Lung (tissue), 12 donors: ENCODE results near the gene LTB4R2. TPM values are rescaled to one million over a fixed set of nuclear protein-coding genes. Genes with fewer than 3 reads are reported as not detected.

Experiments used
- ATAC-seq: fragments of 200-7000 bp; cut with Tn5 transposase; one replicate; pipeline ENCODE4 v1.9.1; 2020; ENCODE audit warnings: moderate number of reproducible peaks; ENCODE audit not compliant: insufficient read depth, low FRiP score
- DNase-seq, 3 donors: peaks; one replicate each; pipeline ENCODE4 v3.0.0-alpha.2; 2013 to 2017
- H3K27ac ChIP-seq, 2 donors: one replicate each; pipeline ENCODE4 v1.5.1; 2013; ENCODE audit warnings: mild to moderate bottlenecking in 2 of 2, moderate library complexity in 2 of 2, control low read depth in 1 of 2, inconsistent platforms in 1 of 2, low read depth in 1 of 2, low read length in 1 of 2
- H3K27me3 ChIP-seq, 3 donors: one replicate each; pipeline ENCODE4 v1.5.1; 2013; ENCODE audit warnings: low read length in 2 of 3; ENCODE audit not compliant: control insufficient read depth in 3 of 3, insufficient read depth in 3 of 3
- H3K36me3 ChIP-seq, 4 donors: one replicate each; pipeline ENCODE4 v1.5.1; 2013; ENCODE audit warnings: low read length in 4 of 4, mild to moderate bottlenecking in 1 of 4, moderate library complexity in 1 of 4; ENCODE audit not compliant: control insufficient read depth in 4 of 4, insufficient read depth in 4 of 4
- H3K4me1 ChIP-seq, 5 donors: one replicate each; pipeline ENCODE4 v1.5.1; 2013; ENCODE audit warnings: low read length in 5 of 5, mild to moderate bottlenecking in 2 of 5, moderate library complexity in 1 of 5; ENCODE audit not compliant: control insufficient read depth in 5 of 5, insufficient read depth in 5 of 5
- H3K4me3 ChIP-seq: one replicate; pipeline ENCODE4 v1.5.1; 2013; ENCODE audit warnings: mild to moderate bottlenecking, control low read depth, moderate library complexity
- H3K9ac ChIP-seq, 2 donors: one replicate each; pipeline ENCODE4 v1.5.1; 2013; ENCODE audit warnings: low read length in 2 of 2, control low read depth in 1 of 2; ENCODE audit not compliant: insufficient read depth in 1 of 2
- H3K9me3 ChIP-seq, 4 donors: one replicate each; pipeline ENCODE4 v1.5.1; 2013; ENCODE audit warnings: low read length in 3 of 4, mild to moderate bottlenecking in 1 of 4, moderate library complexity in 1 of 4; ENCODE audit not compliant: control insufficient read depth in 4 of 4, insufficient read depth in 3 of 4
- CTCF ChIP-seq: IDR thresholded peaks from 2 replicates; pipeline ENCODE4 v1.5.1; 2012; ENCODE audit warnings: mild to moderate bottlenecking; ENCODE audit errors: control extremely low read depth, extremely low read depth
- WGBS, 2 donors: extraction: QIAGEN DNeasy Blood & Tissue Kit; methylation state at CpG; one replicate each; pipeline ENCODE4 v1.1.7; 2013; 5-methylcytosine and 5-hydroxymethylcytosine counted together
- polyA plus RNA-seq, 2 donors: library from polyadenylated mRNA; stranded (reverse); fragments of 200-250 nt; gene quantifications; one replicate each; pipeline ENCODE4 v1.2.1, GENCODE V29; 2013
- total RNA-seq, 2 donors: library from RNA; depleted of rRNA in 1 of 2; stranded (reverse); fragments of >200 nt in 1 of 2; gene quantifications; one replicate each; pipeline ENCODE4 v1.2.1, GENCODE V29; 2014 to 2021
- donor health status: control.
- donor health status: control.
- donor health status: Bipolar disorder and iron deficiency.
- donor health status: healthy.
- donor health status: DM: yes; HTN: yes; CAD: no.

The LTB4R2 gene
- total and polyA plus RNA-seq, 4 donors, result 1.8 to 14.0 (median 5.7) TPM

- Histone ChIP-seq H3K9ac (no peak overlapping the region), H3K36me3 (peaks cover 3 to 34% (median 7%) of the 10 kb centered on the region in 4 donors), H3K27me3 (no peaks in the 10 kb centered on the region), H3K4me3 (no peak overlapping the region), H3K9me3 (no peaks in the 10 kb centered on the region), H3K4me1 (peaks cover 0 to 5% (median 3%) of the 10 kb centered on the region in 5 donors), H3K27ac (no peak overlapping the region)
- TF ChIP-seq CTCF, result no peak
- peak; percentile 7 for ATAC-seq
- no peak for DNase-seq
- WGBS, 2 donors, result 84 to 85% methylated on average over 6 of the region's 6 CpGs
Observed at GRCh38 chr14:24264298-24264697, 45.6 kb upstream of the LTB4R2 start.

- H3K4me3 ChIP-seq, result no peak overlapping the region
- H3K9ac ChIP-seq, result no peak overlapping the region
- H3K27ac ChIP-seq, result no peak overlapping the region
- ATAC-seq, result no peak
- H3K27me3 ChIP-seq, result no peaks in the 10 kb centered on the region
- 90 to 93% methylated on average over 18 of the region's 18 CpGs for WGBS, 2 donors
- no peak for TF ChIP-seq CTCF
- peaks cover 3 to 35% (median 7%) of the 10 kb centered on the region in 4 donors for H3K36me3 ChIP-seq
- peaks cover 0 to 4% (median 0%) of the 10 kb centered on the region in 5 donors for H3K4me1 ChIP-seq
- DNase-seq, result no peak
- H3K9me3 ChIP-seq, result no peaks in the 10 kb centered on the region
Observed at GRCh38 chr14:24266344-24267244, 43.3 kb upstream of the LTB4R2 start.

GRCh38 chr14:24267516-24267915, 42.4 kb upstream of the LTB4R2 start:
- TF ChIP-seq CTCF, result no peak
- no peak overlapping the region for H3K9ac ChIP-seq
- no peak for DNase-seq
- 92 to 96% methylated on average over 9 of the region's 9 CpGs for WGBS, 2 donors
- peaks cover 4 to 8% (median 6%) of the 10 kb centered on the region in 5 donors for H3K4me1 ChIP-seq
- no peaks in the 10 kb centered on the region for H3K9me3 ChIP-seq
- no peak for ATAC-seq
- H3K4me3 ChIP-seq, result no peak overlapping the region
- H3K36me3 ChIP-seq, result peaks cover 3 to 35% (median 7%) of the 10 kb centered on the region in 4 donors
- H3K27ac ChIP-seq, result no peak overlapping the region
- no peaks in the 10 kb centered on the region for H3K27me3 ChIP-seq
